HG02840 (cell line): Measurements from ENCODE around the gene MNAT1.
"Not testable (repeated sequence)": the region's sequence is repeated elsewhere in the genome, so short reads cannot be mapped to it uniquely, and the experiment has no call there.

ENCODE experiments used
- ATAC-seq: cut with Tn5 transposase; IDR thresholded peaks from one replicate; pipeline ENCODE4 v1.9.1; 2021; ENCODE audit warnings: mild to moderate bottlenecking, moderate library complexity, moderate number of reproducible peaks; ENCODE audit not compliant: unreplicated experiment, low FRiP score

The MNAT1 gene

DNA sequence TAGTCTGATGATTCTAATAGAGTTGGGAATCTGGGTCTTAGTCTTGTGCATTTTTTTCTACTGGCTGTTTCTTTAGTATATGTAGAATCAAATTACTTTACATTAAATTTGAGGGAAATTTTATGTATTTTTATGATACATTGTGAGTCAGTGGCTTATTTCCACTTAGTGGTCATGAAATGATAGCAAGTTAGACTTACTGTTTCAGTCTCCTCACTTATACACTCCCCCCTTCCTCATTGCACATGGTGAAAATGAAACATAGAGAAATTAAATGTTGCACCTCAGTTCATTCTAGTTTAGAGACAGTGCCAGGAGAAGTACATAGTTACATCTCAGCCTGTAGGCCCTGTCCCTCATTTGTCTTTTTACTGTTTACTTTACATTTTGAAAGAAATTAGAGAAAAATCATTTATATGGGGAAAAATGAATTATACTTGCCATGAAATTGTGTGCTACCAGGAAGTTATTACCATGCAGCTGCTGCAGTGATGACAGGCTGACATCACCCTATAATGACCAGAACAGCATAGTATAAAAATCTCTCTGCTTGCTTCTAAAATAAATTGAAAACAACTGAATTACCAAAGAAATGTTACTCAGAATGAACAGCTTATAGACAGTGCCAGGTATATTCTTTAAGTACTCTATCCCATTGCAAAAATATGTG is 133.1 kb downstream of the MNAT1 start:
- ATAC-seq, result no peak

- ATAC-seq, result no peak
These were observed 143.6 kb downstream of the MNAT1 start for GRCh38 chr14:60878121-60878520.

DNA sequence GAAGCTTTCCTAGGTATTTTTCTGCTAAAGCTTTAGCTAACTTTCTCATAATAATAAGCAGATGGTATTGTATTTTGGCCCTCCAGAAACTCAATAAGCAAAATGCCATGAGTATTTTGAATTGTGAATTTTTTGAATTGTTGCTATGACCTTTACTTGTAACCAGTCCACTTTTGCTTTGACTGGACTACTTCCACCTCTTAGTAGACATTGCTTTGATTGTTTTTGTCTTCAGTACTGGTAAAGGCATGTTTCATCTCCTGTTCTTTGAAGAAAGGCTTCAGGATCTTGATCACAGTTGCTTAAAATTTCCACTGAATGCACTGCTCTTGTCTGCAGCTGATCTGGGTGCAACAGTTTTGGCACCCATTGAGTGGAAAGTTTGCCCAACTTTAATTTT is 144.0 kb downstream of the MNAT1 start:
- no peak for ATAC-seq

DNA sequence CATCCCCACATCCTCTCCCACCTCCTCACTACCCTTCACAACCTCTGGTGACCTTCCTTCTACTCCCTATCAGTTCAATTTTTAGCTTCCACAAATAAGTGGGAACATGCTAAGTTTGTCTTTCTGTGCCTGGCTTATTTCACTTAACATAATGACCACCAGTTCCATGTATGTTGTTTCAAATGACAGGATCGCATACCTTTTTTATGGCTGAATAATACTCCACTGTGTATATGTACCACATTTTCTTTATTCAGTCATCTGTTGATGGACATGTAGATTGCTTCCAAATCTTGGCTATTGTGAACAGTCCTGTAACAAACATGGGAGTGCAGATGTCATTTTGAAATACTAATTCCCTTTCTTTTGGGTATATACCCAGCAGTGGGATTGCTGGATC is 147.7 kb downstream of the MNAT1 start:
- ATAC-seq, result no peak

DNA sequence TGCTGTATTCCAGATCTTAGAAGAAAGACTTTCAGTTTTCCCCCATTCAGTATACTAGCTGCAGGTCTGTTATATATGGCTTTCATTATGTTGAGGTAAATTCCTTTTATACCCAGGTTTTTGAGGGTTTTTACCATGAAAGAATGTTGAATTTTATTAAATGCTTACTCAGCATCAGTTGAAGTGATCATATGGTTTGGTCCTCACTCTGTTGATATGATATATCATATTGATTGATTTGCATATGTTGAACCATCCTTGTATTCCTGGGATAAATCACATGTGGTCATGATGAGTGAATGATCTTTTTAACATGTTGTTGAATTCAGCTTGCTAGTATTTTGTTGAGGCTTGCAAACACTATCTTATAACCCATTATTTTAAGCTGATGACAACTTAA is 149.6 kb downstream of the MNAT1 start:
- ATAC-seq, result no peak

DNA sequence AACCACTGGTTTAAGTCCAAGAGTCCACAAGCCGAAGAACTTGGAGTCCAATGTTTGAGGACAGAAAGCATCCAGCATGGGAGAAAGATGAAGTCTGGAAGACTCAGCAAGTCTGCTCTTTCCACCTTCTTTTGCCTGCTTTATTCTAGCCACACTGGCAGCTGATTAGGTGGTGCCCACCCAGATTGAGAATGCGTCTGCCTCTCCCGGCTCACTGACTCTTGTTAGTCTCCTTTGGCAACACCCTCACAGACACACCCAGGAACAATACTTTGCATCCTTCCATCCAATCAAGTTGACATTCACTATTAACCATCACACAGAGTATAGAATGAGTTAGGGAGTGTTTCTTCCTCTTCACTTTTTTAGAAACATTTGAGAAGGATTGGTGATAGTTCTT is 156.1 kb downstream of the MNAT1 start:
- ATAC-seq, result not testable (repeated sequence)

DNA sequence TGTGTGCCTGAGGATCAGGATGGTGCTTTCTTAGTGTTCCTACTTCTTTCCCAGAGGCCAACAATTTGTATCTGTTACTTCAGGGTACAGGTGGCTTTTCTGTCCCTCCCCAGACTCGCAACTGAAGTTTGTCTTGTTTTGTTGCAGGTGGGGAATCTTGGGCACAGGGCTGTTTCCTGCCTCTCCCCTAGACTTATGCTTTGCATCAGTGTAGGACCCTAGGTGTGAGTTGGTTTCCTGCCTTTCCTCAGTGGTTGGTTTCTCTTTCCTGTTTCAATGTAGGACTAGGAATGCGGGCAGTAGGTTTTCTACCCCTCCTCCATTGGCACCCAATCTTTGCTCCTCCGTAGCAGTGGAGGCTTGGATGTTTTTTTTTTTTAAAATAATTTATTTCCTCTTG is 159.3 kb downstream of the MNAT1 start:
- ATAC-seq, result no peak

- ATAC-seq, result no peak
These were observed 169.8 kb downstream of the MNAT1 start for GRCh38 chr14:60904381-60904780.

GRCh38 chr14:60905923-60906322 is 171.4 kb downstream of the MNAT1 start:
- ATAC-seq, result no peak

GRCh38 chr14:60915781-60916180 is 181.2 kb downstream of the MNAT1 start:
- no peak for ATAC-seq

- ATAC-seq, result no peak
These were observed 187.5 kb downstream of the MNAT1 start for GRCh38 chr14:60922050-60922449.

GRCh38 chr14:60925286-60925685 is 190.7 kb downstream of the MNAT1 start:
- ATAC-seq, result no peak

DNA sequence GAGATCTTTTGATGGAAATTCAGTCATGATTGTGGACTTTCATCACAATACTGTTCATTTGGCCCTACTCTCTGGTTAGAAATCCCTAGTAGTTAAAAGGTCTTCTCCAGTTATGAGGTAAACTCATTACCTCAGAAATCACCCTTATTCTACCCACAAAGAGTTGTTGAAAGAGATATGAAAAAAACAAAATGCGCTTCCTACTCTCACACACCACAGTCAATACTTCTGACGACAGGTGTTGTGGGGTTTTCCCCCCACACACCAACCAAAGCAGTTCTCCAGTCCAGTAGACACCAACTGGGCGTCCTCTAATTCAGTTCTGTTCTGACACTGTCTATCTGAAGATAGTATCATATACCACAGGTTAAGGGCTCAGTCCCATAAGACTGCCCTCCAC is 191.4 kb downstream of the MNAT1 start:
- peak; percentile 99 for ATAC-seq

DNA sequence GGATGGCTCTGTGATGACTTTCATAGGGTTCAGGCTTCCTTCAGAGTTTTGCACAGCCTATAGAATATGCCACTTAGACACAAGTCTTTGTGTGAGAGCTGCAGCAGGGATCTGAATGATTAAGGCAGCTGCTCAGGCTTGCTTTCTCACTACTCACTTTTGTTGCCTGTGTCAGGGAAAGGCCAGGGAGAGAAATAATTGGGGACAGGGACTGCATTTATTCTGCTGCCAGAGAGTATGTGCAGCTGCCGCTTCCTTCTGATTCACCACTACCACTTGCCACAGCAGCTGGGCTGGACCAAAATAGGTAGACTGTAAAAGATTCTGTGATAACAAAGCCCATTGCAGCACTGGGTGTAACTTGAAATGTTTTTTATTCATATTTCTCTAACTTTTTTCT is 196.7 kb downstream of the MNAT1 start:
- ATAC-seq, result no peak

DNA sequence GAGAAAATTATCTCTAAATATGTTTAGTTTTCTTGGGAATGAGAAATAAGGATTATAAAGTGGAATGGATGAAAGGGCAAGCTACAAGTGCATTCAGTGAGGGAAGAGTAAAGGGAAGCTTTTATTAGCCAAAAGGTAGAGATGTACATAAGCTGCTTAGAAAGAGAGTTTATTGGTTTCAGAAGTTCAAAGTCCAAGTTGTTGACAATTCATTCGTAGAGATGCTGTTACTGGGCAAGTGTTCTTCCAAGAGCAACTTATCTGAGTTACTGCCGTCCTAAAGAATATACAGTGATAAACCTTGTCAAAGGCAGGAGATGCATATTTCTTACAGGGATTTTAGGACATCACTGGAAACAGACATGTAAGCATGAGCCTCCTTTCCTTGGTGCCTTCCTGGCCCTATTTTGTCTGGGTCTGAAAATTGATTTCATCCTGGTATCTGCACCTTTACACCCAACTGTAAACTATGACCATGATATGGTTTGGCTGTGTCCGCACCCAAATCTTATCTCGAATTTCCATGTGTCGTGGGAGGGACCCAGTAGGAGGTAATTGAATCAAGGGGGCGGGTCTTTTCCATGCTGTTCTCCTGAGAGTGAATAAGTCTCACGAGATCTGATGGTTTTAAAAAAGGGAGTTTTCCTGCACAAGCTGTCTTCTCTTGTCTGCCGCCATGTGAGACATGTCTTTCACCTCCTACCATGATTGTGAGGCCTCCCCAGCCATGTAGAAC is 199.5 kb downstream of the MNAT1 start:
- no peak for ATAC-seq

DNA sequence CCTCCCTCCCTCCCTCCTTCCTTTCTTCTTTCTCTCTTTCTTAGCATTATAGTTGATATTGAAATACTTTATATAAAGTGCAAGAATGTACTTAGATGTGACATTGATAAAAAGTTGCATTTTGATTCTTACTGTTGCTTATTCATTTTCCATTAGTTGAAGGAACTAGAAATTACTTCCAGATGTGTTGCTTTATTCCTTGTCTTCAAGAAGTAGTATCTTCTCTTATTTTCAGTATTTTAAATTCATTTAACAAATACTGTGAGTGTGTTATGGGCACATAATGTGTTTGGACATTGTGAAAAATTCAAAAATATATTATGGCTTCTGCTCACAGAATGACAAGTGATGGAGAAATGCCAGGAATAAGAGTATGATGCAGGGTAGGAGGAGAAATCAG is 200.8 kb downstream of the MNAT1 start:
- ATAC-seq, result no peak

DNA sequence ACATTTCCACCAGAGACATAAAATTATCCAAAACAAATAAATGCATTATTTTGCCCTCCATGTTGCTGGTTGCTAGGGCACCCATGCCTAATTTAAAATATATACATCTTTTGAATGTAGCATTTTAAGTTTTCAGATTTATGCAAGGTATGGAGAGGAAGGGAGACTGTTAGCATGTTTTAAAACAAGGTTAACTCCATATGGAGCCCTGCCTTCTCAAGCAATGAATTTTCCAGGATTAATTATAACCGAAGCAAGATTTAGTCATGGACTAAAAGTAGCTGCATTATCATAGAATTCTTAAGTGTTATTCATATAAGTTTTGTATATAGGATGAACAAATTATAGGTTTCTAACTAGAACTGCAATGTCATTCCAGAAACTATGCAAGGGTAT is 209.1 kb downstream of the MNAT1 start:
- no peak for ATAC-seq

GRCh38 chr14:60944204-60944603 is 209.6 kb downstream of the MNAT1 start:
- no peak for ATAC-seq

DNA sequence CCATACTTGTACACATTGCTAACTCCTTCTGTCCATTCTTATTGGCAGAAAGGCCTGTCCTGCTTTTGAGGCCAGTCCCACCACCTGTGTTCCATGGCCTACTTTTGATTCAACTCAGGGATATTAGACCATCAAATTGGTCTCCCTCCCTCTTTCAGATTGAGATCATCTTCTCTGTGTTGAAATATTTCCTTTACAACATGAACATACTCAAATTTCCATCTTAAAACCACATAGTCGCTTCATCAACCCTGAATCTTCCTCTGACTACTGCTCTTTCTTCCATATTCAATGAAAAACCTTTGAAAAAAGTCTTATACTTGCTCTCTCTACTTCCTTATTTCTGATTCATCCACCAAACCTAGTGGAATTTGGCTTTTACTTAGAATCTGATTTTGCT is 211.4 kb downstream of the MNAT1 start:
- no peak for ATAC-seq

DNA sequence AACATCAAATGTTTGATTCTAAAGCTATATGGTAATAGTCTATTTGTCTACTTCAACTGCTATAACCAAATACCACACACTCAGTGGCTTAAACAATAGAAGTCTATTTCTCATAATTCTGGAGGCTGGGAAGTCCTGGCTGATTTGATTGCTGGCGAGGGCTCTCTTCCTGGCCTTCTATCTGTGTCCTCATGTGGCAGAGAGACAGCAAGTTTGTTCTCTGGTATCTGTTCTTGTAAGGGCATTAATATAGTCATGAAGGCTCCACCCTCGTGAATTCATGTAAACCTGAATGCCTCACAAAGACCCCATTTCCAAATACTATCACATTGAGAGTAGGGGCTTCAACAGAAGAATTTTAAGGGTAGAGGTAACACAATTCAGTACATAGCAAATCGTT is 212.2 kb downstream of the MNAT1 start:
- no peak for ATAC-seq

- no peak for ATAC-seq
These were observed 217.3 kb downstream of the MNAT1 start for GRCh38 chr14:60951776-60952435.

- no peak for ATAC-seq
These were observed 221.6 kb downstream of the MNAT1 start for GRCh38 chr14:60956202-60956601.
